Glutamatergic neuron (in vitro differentiated cells): ENCODE measurements around the gene TEX29. TPM values are rescaled to one million over a fixed set of nuclear protein-coding genes. Genes with fewer than 3 reads are reported as not detected.

Experiments used
- DNase-seq: peaks from one replicate; pipeline ENCODE4 v3.0.0; 2022
- H3K27ac Mint-ChIP-seq: one replicate; pipeline ENCODE4 v1.8.0; 2020; ENCODE audit warnings: mild to moderate bottlenecking, mixed read lengths, inconsistent platforms; ENCODE audit not compliant: unreplicated experiment
- H3K27me3 Mint-ChIP-seq: one replicate; pipeline ENCODE4 v1.8.0; 2020; ENCODE audit warnings: mild to moderate bottlenecking, moderate library complexity, mixed read lengths, inconsistent platforms; ENCODE audit not compliant: unreplicated experiment
- H3K36me3 Mint-ChIP-seq: one replicate; pipeline ENCODE4 v1.8.0; 2020; ENCODE audit warnings: mild to moderate bottlenecking, mixed read lengths, inconsistent platforms; ENCODE audit not compliant: unreplicated experiment
- H3K4me1 Mint-ChIP-seq: one replicate; pipeline ENCODE4 v1.8.0; 2020; ENCODE audit warnings: mild to moderate bottlenecking, low read depth, mixed read lengths, inconsistent platforms; ENCODE audit not compliant: unreplicated experiment
- H3K4me3 Mint-ChIP-seq: one replicate; pipeline ENCODE4 v1.8.0; 2020; ENCODE audit warnings: mild to moderate bottlenecking, mixed read lengths, inconsistent platforms; ENCODE audit not compliant: unreplicated experiment
- H3K9me3 Mint-ChIP-seq: one replicate; pipeline ENCODE4 v1.8.0; 2020; ENCODE audit warnings: mild to moderate bottlenecking, moderate library complexity, mixed read lengths, inconsistent platforms; ENCODE audit not compliant: unreplicated experiment
- total RNA-seq: library from RNA; stranded (reverse); fragmentation: NEBNext Ultra II Directional; extraction: Animal tissue kit (Norgen Biotek cat#: 25700); gene quantifications from one replicate; pipeline ENCODE4 v1.2.1, GENCODE V29; 2021; ENCODE audit not compliant: unreplicated experiment
- TF ChIP-seq, protein P1 (sequence below): fragments of 200-600 bp; sonication (generic); IDR thresholded peaks from one replicate; pipeline ENCODE4 v1.5.0; 2021; ENCODE audit not compliant: partially characterized antibody, unreplicated experiment

Gene TEX29
- total RNA-seq, 1 donor from 2014 or later = 0.64 TPM

DNA sequence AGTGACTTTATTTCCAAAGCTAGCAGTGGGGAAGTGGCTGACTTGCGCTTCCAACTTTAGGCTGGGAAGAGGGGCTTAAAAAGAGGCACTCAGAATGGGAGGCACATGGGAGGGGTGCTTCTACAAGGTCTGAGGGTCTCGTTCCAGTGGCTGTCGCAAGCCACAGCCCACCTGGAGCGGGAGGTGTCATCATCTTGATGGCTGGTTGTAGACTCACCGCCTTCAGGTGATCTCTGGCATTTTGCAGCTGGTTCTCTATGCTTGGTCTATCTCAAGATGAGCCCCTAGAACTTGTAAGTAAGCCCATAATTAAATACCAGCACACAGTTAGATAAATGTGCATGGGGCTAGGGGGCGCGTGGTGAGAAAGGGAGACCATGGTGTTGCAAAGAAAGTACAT is 9.2 kb downstream of the TEX29 start:
- H3K9me3 Mint-ChIP-seq = peaks cover 7% of the 10 kb centered on the region
- no peaks in the 10 kb centered on the region for H3K36me3 Mint-ChIP-seq
- no peak overlapping the region for H3K4me3 Mint-ChIP-seq
- H3K27me3 Mint-ChIP-seq = no peaks in the 10 kb centered on the region
- TF ChIP-seq, protein P1, sequence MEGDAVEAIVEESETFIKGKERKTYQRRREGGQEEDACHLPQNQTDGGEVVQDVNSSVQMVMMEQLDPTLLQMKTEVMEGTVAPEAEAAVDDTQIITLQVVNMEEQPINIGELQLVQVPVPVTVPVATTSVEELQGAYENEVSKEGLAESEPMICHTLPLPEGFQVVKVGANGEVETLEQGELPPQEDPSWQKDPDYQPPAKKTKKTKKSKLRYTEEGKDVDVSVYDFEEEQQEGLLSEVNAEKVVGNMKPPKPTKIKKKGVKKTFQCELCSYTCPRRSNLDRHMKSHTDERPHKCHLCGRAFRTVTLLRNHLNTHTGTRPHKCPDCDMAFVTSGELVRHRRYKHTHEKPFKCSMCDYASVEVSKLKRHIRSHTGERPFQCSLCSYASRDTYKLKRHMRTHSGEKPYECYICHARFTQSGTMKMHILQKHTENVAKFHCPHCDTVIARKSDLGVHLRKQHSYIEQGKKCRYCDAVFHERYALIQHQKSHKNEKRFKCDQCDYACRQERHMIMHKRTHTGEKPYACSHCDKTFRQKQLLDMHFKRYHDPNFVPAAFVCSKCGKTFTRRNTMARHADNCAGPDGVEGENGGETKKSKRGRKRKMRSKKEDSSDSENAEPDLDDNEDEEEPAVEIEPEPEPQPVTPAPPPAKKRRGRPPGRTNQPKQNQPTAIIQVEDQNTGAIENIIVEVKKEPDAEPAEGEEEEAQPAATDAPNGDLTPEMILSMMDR = no peak
- H3K27ac Mint-ChIP-seq = no peak overlapping the region
- no peak for DNase-seq
- H3K4me1 Mint-ChIP-seq = peaks cover 3% of the 10 kb centered on the region

DNA sequence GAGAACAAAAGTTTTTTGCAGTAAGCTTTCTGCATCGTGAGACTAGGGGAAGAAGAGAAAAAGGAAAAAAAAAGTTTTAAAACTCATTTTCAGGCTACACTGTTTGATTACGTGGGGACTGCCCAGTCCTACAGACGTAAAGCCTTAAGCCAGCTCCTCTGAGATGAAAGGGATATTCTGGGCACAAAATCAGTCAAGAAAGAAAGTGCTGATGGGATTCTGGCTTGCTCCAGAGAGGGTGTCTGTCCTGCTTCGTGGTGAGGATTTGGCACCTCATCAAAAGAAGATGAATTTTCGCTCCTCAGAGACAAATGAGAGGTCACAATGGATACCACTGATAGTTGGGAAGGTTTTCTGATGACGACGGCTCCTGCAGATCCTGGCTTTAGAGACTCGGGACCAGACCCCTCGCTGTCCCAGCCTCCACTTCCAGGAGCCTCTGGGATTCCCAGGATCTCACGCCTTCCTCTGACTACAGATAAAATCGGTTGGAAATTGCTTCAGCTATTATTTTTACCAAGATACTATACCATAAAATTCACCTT is 9.7 kb downstream of the TEX29 start:
- no peak overlapping the region for H3K27ac Mint-ChIP-seq
- no peaks in the 10 kb centered on the region for H3K4me1 Mint-ChIP-seq
- TF ChIP-seq, protein P1 = no peak
- peaks cover 7% of the 10 kb centered on the region for H3K9me3 Mint-ChIP-seq
- no peak for DNase-seq
- no peaks in the 10 kb centered on the region for H3K36me3 Mint-ChIP-seq
- no peak overlapping the region for H3K4me3 Mint-ChIP-seq
- H3K27me3 Mint-ChIP-seq = no peaks in the 10 kb centered on the region

GRCh38 chr13:111335298-111335697 is 14.9 kb downstream of the TEX29 start:
- Mint-ChIP-seq H3K27me3 (peaks cover 2% of the 10 kb centered on the region), H3K36me3 (peaks cover 5% of the 10 kb centered on the region), H3K27ac (no peak overlapping the region), H3K4me3 (no peak overlapping the region), H3K9me3 (no peaks in the 10 kb centered on the region), H3K4me1 (no peaks in the 10 kb centered on the region)
- TF ChIP-seq, protein P1 = no peak
- DNase-seq = no peak

DNA sequence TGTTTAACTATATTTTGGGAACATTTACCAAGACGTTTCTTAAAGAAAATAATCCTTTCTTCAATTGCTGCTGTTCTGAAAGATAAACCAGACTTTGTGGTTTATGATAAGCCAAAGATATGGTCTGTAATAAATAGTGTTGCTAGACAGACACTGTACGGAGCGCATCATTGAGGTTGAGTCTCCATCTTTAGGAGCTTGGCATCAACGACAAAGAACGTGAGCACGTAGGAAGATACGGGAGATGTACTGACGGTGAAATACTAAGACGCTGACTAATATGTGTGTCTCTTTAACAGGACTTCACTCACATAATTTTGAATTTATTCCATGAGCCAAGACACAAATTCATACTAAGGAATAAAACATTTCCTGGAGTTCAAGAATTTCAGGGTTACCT is 16.2 kb downstream of the TEX29 start:
- DNase-seq = no peak
- TF ChIP-seq, protein P1 = no peak
- Mint-ChIP-seq H3K4me1 (no peaks in the 10 kb centered on the region), H3K9me3 (no peaks in the 10 kb centered on the region), H3K36me3 (peaks cover 5% of the 10 kb centered on the region), H3K27ac (no peak overlapping the region), H3K27me3 (peaks cover 2% of the 10 kb centered on the region), H3K4me3 (no peak overlapping the region)

DNA sequence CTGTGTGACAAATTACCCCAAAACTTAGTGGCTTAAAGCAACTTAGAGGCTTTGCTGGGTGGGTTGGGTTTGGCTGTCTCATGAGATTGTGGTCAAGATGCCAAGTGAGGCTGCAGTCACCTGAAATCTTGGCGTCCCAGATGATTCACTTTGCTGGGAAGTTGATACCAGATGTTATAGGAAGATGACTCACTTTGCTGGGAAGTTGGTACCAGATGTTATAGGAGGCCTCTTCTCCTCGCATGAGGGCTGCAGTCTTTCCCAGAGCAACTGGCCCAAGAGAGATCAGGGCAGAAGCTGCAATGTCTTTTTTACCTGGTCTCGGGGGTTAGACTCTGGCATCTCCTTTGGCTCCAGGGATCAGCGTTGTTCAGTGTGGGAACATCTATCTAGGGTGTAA is 16.8 kb downstream of the TEX29 start:
- Mint-ChIP-seq H3K4me3 (no peak overlapping the region), H3K27ac (no peak overlapping the region), H3K4me1 (no peaks in the 10 kb centered on the region), H3K36me3 (peaks cover 5% of the 10 kb centered on the region), H3K27me3 (peaks cover 2% of the 10 kb centered on the region), H3K9me3 (no peaks in the 10 kb centered on the region)
- TF ChIP-seq, protein P1 = no peak
- no peak for DNase-seq
